Spleen (tissue), 11 donors: ENCODE measurements around the gene SLC18A3. TPM values are rescaled to one million over a fixed set of nuclear protein-coding genes. Genes with fewer than 3 reads are reported as not detected.

Experiments
- DNase-seq: peaks from one replicate; pipeline ENCODE4 v3.0.0-alpha.2; 2020
- H3K27ac ChIP-seq, 8 donors: fragments of 200-600 bp; sonication (generic) in 7 of 8; 1 replicate in 4 of 8; 2 replicates in 4 of 8; pipeline versions ENCODE4 v1.5.0 to v1.8.0; 2016 to 2021; ENCODE audit warnings: inconsistent platforms in 4 of 8, mild to moderate bottlenecking in 4 of 8, moderate library complexity in 1 of 8
- H3K27me3 ChIP-seq, 7 donors: fragments of 200-600 bp; sonication (generic) in 6 of 7; replicated peaks in 1 of 7; 1 replicate in 4 of 7; 2 replicates in 3 of 7; pipeline versions ENCODE4 v1.5.0 to v1.8.0; 2016 to 2021; ENCODE audit warnings: inconsistent platforms in 3 of 7, mild to moderate bottlenecking in 1 of 7
- H3K36me3 ChIP-seq, 6 donors: fragments of 200-600 bp; sonication (generic) in 5 of 6; 1 replicate in 4 of 6; 2 replicates in 2 of 6; pipeline versions ENCODE4 v1.5.0 to v1.8.0; 2016 to 2021; ENCODE audit warnings: inconsistent platforms in 2 of 6
- H3K4me1 ChIP-seq, 6 donors: fragments of 200-600 bp; sonication (generic) in 5 of 6; 1 replicate in 3 of 6; 2 replicates in 3 of 6; pipeline versions ENCODE4 v1.5.0 to v1.8.0; 2016 to 2021; ENCODE audit warnings: inconsistent platforms in 3 of 6
- H3K4me3 ChIP-seq, 8 donors: fragments of 200-600 bp; sonication (generic) in 7 of 8; 1 replicate in 4 of 8; 2 replicates in 4 of 8; pipeline versions ENCODE4 v1.5.0 to v1.8.0; 2016 to 2021; ENCODE audit warnings: inconsistent platforms in 4 of 8, mild to moderate bottlenecking in 4 of 8, moderate library complexity in 2 of 8
- H3K9me3 ChIP-seq, 8 donors: fragments of 200-600 bp; sonication (generic) in 7 of 8; 1 replicate in 4 of 8; 2 replicates in 4 of 8; pipeline versions ENCODE4 v1.5.0 to v1.8.0; 2016 to 2021; ENCODE audit warnings: inconsistent platforms in 4 of 8
- POLR2A ChIP-seq, 3 donors: fragments of 450-650 bp; IDR thresholded peaks; one replicate each; pipeline ENCODE4 v1.5.1; 2017; ENCODE audit warnings: antibody characterized with exemption in 3 of 3, mild to moderate bottlenecking in 1 of 3
- POLR2AphosphoS5 ChIP-seq, 3 donors: sonication (generic); formaldehyde crosslinking; IDR thresholded peaks; one replicate each; pipeline ENCODE4 v1.5.1; 2017; ENCODE audit warnings: antibody characterized with exemption in 3 of 3
- WGBS, 5 donors: extraction: QIAGEN DNeasy Blood & Tissue Kit in 3 of 5; methylation state at CpG; one replicate each; pipeline versions ENCODE4 v1.1.5 to v1.1.7; 2013 to 2018; 5-methylcytosine and 5-hydroxymethylcytosine counted together
- intact Hi-C: fragments of 100-400 bp; cut with DNase I; formaldehyde crosslinking; loops from one replicate; pipeline ENCODE4 v1.15.0; 2023; ENCODE audit warnings: low total_unique reads
- polyA plus RNA-seq, 3 donors: library from polyadenylated mRNA; stranded (reverse); fragments of 200-250 nt; gene quantifications; one replicate each; pipeline ENCODE4 v1.2.1, GENCODE V29; 2013
- total RNA-seq, 7 donors: library from RNA; depleted of rRNA in 3 of 7; stranded (reverse); fragments of >200 nt in 3 of 7; fragmentation: NEBNext Ultra II Directional in 4 of 7; extraction: Animal tissue kit (Norgen Biotek cat#: 25700) in 4 of 7; gene quantifications; one replicate each; pipeline versions ENCODE4 v1.1.0 to v1.2.1, GENCODE V29; 2016 to 2021
- TF ChIP-seq, protein P1 (sequence below), 11 experiments: fragments of 200-600 bp in 7 of 11; fragments of 450-650 bp in 4 of 11; sonication (generic) in 4 of 11; IDR thresholded peaks in 8 of 11; conservative IDR thresholded peaks in 3 of 11; 1 replicate in 7 of 11; 2 replicates in 4 of 11; pipeline versions ENCODE4 v1.4.0 to v1.8.0; 2016 to 2021; ENCODE audit warnings: antibody characterized with exemption in 11 of 11, inconsistent platforms in 4 of 11, mild to moderate bottlenecking in 1 of 11
- donor health status: healthy with polysubstance abuse.
- donor health status: DM: no; HTN: no; CAD: no; lungs with moderate emphysema.
- donor health status: DM: no; HTN: no; CAD: no.
- donor health status: Bipolar disorder and iron deficiency.
- donor health status: healthy.
- donor health status: DM: no; HTN: no; CAD: no.
- donor health status: DM: yes; HTN: yes; CAD: no.

The SLC18A3 gene
- total and polyA plus RNA-seq, 10 donors, result not detected

DNA sequence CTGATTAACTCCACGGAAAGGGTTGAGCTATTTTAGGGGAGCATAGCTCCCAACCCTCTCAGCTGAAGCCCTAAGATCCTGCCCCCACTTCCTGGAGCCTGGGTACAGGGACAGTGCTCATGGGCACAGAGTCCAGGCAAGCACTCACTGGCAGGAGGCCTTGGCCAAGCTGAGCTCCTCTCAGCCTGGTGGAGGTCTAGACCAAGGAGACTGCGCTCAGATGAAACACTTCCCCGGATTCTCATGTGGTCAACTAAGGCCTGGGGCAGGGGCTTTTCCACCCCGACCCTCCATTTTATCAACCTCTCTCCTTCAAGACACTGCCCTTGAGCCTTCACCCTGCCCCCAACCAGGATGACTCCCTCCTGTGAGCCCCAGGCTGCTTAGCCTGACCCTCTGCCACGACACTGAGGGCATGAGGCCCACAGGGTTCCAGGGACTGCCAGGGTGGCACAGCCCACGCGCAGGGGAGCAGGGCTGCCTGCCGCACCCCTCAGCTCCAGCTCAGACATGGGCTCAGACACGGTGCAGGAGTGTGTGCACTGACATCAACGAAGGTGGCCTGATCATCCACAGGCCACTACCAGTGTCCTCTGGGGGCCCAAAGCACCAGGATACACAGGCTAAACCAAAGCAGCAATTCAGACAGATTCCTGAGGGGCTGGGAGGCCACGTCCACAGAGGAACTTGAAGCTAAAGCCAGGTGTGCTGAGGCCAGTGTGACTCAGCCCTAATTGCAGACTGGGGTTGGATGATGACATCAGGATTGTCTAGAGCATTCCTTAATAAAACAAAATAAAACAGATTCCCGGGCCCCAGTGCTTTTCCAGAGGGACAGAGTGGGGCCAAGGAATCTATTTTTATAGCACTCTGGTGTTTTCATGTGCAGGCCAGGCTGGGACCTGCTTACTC is 22.6 kb downstream of the SLC18A3 start:
- peak; percentile 60 for DNase-seq
- Histone ChIP-seq H3K36me3 (no peaks in the 10 kb centered on the region), H3K4me1 (no peaks in the 10 kb centered on the region), H3K4me3 (no peak overlapping the region), H3K27ac (no peak overlapping the region), H3K27me3 (peaks cover 0 to 13% (median 0%) of the 10 kb centered on the region in 7 donors), H3K9me3 (no peaks in the 10 kb centered on the region)
- WGBS, 5 donors, result 49 to 63% (median 54%) methylated on average over 7 to 12 of the region's 12 CpGs
- intact Hi-C loops, result no loop called here
- TF ChIP-seq POLR2A (IDR thresholded peaks at IDR 0.05), result no peak

DNA sequence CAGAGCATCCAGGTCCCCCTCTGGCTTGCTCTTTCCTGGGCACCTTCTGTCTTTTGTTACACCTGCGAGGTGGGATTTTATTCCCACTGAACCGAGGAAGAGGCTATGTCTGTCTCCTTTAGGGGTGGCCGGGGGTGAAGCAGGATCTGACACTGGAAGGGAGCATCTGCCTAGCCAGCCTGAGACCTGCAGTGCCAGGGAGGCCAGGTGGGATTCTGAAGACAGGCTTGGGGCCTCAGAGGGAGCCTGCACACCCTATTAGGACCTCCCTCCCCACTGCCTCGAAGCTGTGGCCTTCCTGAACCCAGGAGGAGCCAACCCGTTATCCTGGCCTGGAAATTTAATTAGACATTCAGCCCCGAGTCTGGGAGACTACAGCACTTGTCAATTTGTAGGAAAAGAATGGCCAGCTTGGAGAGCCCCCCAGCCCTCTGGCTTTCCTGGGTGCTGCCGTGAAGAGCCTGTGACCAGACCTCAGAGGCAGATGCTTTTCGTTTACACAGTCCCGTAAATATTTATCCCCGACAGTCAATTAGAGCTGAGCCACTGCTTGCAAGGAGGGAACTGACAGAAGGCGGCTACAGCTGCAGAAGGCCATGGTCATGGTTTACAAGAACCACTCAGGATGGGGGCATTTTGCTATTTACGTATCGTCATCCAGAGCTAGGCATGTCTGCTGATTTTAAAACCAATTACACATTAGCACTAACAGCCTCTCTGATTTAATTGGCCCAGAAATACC is 23.4 kb downstream of the SLC18A3 start:
- WGBS, 5 donors, result 51 to 65% (median 51%) methylated on average over 12 to 13 of the region's 13 CpGs
- no peaks in the 10 kb centered on the region for H3K36me3 ChIP-seq
- peaks cover 0 to 13% (median 0%) of the 10 kb centered on the region in 7 donors for H3K27me3 ChIP-seq
- TF ChIP-seq, protein P1, sequence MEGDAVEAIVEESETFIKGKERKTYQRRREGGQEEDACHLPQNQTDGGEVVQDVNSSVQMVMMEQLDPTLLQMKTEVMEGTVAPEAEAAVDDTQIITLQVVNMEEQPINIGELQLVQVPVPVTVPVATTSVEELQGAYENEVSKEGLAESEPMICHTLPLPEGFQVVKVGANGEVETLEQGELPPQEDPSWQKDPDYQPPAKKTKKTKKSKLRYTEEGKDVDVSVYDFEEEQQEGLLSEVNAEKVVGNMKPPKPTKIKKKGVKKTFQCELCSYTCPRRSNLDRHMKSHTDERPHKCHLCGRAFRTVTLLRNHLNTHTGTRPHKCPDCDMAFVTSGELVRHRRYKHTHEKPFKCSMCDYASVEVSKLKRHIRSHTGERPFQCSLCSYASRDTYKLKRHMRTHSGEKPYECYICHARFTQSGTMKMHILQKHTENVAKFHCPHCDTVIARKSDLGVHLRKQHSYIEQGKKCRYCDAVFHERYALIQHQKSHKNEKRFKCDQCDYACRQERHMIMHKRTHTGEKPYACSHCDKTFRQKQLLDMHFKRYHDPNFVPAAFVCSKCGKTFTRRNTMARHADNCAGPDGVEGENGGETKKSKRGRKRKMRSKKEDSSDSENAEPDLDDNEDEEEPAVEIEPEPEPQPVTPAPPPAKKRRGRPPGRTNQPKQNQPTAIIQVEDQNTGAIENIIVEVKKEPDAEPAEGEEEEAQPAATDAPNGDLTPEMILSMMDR (IDR thresholded peaks at IDR 0.05 in 8 of 11, conservative IDR thresholded peaks at IDR 0.05 in 3 of 11), result no peak
- TF ChIP-seq POLR2A (IDR thresholded peaks at IDR 0.05) (no peak), POLR2AphosphoS5 (IDR thresholded peaks at IDR 0.05) (no peak)
- intact Hi-C loops, result no loop called here
- no peaks in the 10 kb centered on the region for H3K9me3 ChIP-seq
- H3K27ac ChIP-seq, result no peak overlapping the region
- no peak overlapping the region for H3K4me3 ChIP-seq
- no peaks in the 10 kb centered on the region for H3K4me1 ChIP-seq
- DNase-seq, result peak; percentile 54

DNA sequence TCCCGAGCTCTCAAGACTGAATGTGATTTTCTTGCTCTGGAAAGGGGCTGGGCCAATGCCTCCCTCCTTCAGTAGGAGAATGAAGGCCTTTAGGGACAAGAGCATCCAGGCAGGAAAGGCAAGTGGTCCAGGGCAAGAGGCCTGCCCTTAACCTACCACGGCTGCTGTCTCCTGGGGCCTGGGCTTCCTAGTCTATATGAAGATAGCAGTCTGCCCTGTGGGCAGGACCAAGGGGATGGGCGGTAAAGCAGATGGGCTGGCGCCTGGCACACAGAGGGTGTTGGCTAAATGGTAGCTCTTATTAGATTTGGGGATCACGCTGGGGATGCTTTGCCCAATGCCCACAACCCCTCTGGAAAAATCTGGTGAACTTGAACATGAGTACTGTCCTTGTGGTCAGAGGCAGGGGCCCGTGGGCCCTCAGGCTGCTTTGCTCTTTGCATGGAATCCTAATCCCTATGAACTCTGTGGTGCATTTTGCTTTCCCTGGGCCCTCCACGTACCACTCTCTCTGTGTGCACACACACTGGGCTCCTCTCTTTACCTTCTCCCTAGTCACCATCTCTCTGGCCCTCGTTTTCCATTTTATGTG is 24.1 kb downstream of the SLC18A3 start:
- intact Hi-C loops, result no loop called here
- Histone ChIP-seq H3K27ac (no peak overlapping the region), H3K4me1 (no peaks in the 10 kb centered on the region), H3K9me3 (no peaks in the 10 kb centered on the region), H3K4me3 (no peak overlapping the region), H3K27me3 (peaks cover 0 to 17% (median 0%) of the 10 kb centered on the region in 7 donors), H3K36me3 (no peaks in the 10 kb centered on the region)
- TF ChIP-seq POLR2AphosphoS5 (IDR thresholded peaks at IDR 0.05), result no peak
- TF ChIP-seq POLR2A (IDR thresholded peaks at IDR 0.05), result no peak
- TF ChIP-seq, protein P1 (IDR thresholded peaks at IDR 0.05 in 8 of 11, conservative IDR thresholded peaks at IDR 0.05 in 3 of 11), result no peak
- peak; percentile 55 for DNase-seq
- 63 to 86% (median 75%) methylated on average over 7 to 8 of the region's 8 CpGs for WGBS, 5 donors

DNA sequence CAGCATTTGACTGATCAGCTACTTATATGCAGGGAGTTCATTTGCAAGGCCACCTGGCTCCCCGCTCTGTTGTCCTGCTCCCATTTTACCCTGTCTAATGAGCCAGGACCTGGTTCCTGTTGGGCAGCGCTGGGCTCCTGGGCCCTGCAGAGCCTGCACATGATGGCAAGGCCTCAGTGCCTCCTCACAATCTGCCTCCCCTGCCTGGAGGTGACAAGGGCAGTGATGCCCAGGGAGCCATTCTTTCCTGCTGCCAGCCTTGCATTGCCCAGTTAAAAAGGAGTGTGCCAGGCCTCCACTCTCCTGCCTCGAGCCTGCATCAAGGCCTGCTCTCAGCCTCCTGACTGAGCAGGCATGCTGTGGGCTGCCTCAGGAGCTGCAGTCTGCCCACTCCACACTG is 32.2 kb downstream of the SLC18A3 start:
- 75 to 87% (median 84%) methylated on average over 2 to 3 of the region's 3 CpGs for WGBS, 5 donors
- intact Hi-C loops, result no loop called here
- Histone ChIP-seq H3K4me1 (no peaks in the 10 kb centered on the region), H3K27ac (no peak overlapping the region), H3K36me3 (no peaks in the 10 kb centered on the region), H3K4me3 (no peak overlapping the region), H3K9me3 (no peaks in the 10 kb centered on the region), H3K27me3 (peaks cover 0 to 62% (median 16%) of the 10 kb centered on the region in 7 donors)
- TF ChIP-seq, protein P1 (IDR thresholded peaks at IDR 0.05 in 8 of 11, conservative IDR thresholded peaks at IDR 0.05 in 3 of 11), result no peak
- TF ChIP-seq POLR2AphosphoS5 (IDR thresholded peaks at IDR 0.05) (no peak), POLR2A (IDR thresholded peaks at IDR 0.05) (no peak)
- DNase-seq, result no peak
